Caco-2 (cell line): ENCODE measurements around the gene COL5A1. TPM values are rescaled to one million over a fixed set of nuclear protein-coding genes. Genes with fewer than 3 reads are reported as not detected.

Source experiments
- BruUV-seq: library from RNA; stranded (reverse); fragments of 400-500 nt; replicated peaks from 2 replicates; lab custom pipeline; 2021; lab: Mats Ljungman, UMichigan
- CTCF ChIA-PET: fragments of 300-600 bp; sonication (Branson Sonifier 250); formaldehyde crosslinking; loops from one replicate; lab custom pipeline; 2022; ENCODE audit warnings: antibody characterized with exemption; lab: Charles Lee
- POLR2A ChIA-PET: fragments of 300-600 bp; sonication (Branson Sonifier 250); formaldehyde crosslinking; loops from one replicate; lab custom pipeline; 2022; ENCODE audit warnings: antibody characterized with exemption; lab: Charles Lee
- DNase-seq, 2 experiments: peaks; one replicate each; pipeline versions ENCODE4 v3.0.0 to v3.0.0-alpha.2; 2020 to 2022
- H3K27me3 ChIP-seq: replicated peaks from 2 replicates; pipeline ENCODE4 v1.6.0; 2011; ENCODE audit warnings: low read length; ENCODE audit not compliant: control insufficient read depth, insufficient read depth
- H3K36me3 ChIP-seq: 2 replicates; pipeline ENCODE4 v1.5.1; 2011; ENCODE audit warnings: low read length; ENCODE audit not compliant: control insufficient read depth, insufficient read depth
- H3K4me1 ChIP-seq: fragments of 250-450 bp; sonication (Bioruptor Pico); 2 replicates; pipeline ENCODE4 v1.5.1; 2020; ENCODE audit warnings: mild to moderate bottlenecking
- H3K4me3 ChIP-seq: 2 replicates; pipeline ENCODE4 v1.5.1; 2011; ENCODE audit warnings: low read depth, mild to moderate bottlenecking, control low read depth, low read length
- H3K9me3 ChIP-seq: fragments of 250-450 bp; sonication (Bioruptor Pico); 2 replicates; pipeline ENCODE4 v1.5.1; 2020; ENCODE audit warnings: mild to moderate bottlenecking, moderate library complexity
- H3K27ac Mint-ChIP-seq: one replicate; pipeline ENCODE4 v1.8.0; 2022; ENCODE audit warnings: mixed read lengths; ENCODE audit not compliant: unreplicated experiment
- H3K27me3 Mint-ChIP-seq: one replicate; pipeline ENCODE4 v1.8.0; 2022; ENCODE audit warnings: mixed read lengths; ENCODE audit not compliant: insufficient read depth, unreplicated experiment
- H3K36me3 Mint-ChIP-seq: one replicate; pipeline ENCODE4 v1.8.0; 2022; ENCODE audit warnings: mild to moderate bottlenecking, mixed read lengths; ENCODE audit not compliant: insufficient read depth, unreplicated experiment
- H3K4me1 Mint-ChIP-seq: one replicate; pipeline ENCODE4 v1.8.0; 2022; ENCODE audit warnings: low read depth, mixed read lengths; ENCODE audit not compliant: unreplicated experiment
- H3K4me3 Mint-ChIP-seq: one replicate; pipeline ENCODE4 v1.8.0; 2022; ENCODE audit warnings: mild to moderate bottlenecking, moderate library complexity, mixed read lengths; ENCODE audit not compliant: unreplicated experiment
- H3K9me3 Mint-ChIP-seq: one replicate; pipeline ENCODE4 v1.8.0; 2022; ENCODE audit warnings: mixed read lengths; ENCODE audit not compliant: unreplicated experiment
- CTCF ChIP-seq, 2 experiments: fragments of 200-600 bp in 1 of 2; IDR thresholded peaks; 1 replicate in 1 of 2; 2 replicates in 1 of 2; pipeline versions ENCODE4 v1.5.1 to v1.8.0; 2011 to 2022; ENCODE audit warnings: antibody characterized with exemption in 1 of 2, control low read depth in 1 of 2, inconsistent platforms in 1 of 2, low read depth in 1 of 2, low read length in 1 of 2, mild to moderate bottlenecking in 1 of 2, moderate library complexity in 1 of 2; ENCODE audit not compliant: insufficient read depth in 1 of 2, severe bottlenecking in 1 of 2, unreplicated experiment in 1 of 2
- intact Hi-C: fragments of 100-400 bp; cut with micrococcal nuclease; formaldehyde crosslinking; loops from one replicate; pipeline ENCODE4 v1.10.0; 2022; ENCODE audit not compliant: unreplicated experiment
- total RNA-seq: library from RNA; stranded (reverse); gene quantifications from 2 replicates; pipeline ENCODE4 v1.2.3, GENCODE V29; 2022

Gene COL5A1
- total RNA-seq, 1 experiment from 2014 or later = 4.8 TPM

DNA sequence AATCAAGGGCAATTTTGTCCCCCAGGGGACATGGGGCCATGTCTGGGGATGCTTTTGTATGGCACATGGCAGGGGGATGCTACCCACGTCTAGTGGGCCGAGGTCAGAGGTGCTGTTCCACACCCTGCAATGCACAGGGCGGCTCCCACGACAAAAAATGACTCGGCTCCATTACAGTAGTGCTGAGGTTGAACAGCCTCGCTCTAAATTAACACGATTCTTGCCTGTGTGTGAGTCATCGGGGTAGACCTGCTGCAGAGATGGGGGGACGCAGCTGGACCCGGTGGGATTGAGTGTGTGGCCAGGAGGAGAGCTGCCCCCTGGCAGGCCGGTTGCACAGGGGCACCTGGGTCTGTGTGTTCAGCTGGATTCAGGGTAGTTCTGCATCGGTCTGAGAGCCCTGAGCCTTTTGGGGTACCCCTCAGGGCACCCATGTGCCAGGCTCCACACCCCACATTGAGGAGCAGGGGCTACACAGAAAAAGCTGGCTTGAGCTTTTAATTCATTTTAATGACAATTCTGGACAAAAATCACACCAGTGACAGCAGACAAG, 20.0 kb upstream of the COL5A1 start:
- no peak overlapping the region for H3K4me3 ChIP-seq
- POLR2A ChIA-PET = no interaction called here
- peaks cover 11% of the 10 kb centered on the region; the same call in 1 of the 2 replicates for H3K4me1 ChIP-seq
- Mint-ChIP-seq H3K4me3 (no peak overlapping the region), H3K27ac (no peak overlapping the region), H3K36me3 (no peaks in the 10 kb centered on the region), H3K9me3 (no peaks in the 10 kb centered on the region), H3K27me3 (no peaks in the 10 kb centered on the region), H3K4me1 (peaks cover 17% of the 10 kb centered on the region)
- H3K27me3 ChIP-seq = no peaks in the 10 kb centered on the region
- no peak for TF ChIP-seq CTCF (IDR thresholded peaks at IDR 0.05; ENCODE audit: insufficient read depth in 1 of 2, low read depth in 1 of 2, low read length in 1 of 2, severe bottlenecking in 1 of 2, unreplicated experiment in 1 of 2)
- H3K36me3 ChIP-seq = no peaks in the 10 kb centered on the region
- no TSS peak for BruUV-seq
- DNase-seq = peak in 1 of 2 experiments; percentile 17
- CTCF ChIA-PET = no interaction called here
- intact Hi-C loops = no loop called here
- no peaks in the 10 kb centered on the region for H3K9me3 ChIP-seq

GRCh38 chr9:134622896-134623257, 18.7 kb upstream of the COL5A1 start:
- intact Hi-C loops = no loop called here
- no peaks in the 10 kb centered on the region for H3K27me3 ChIP-seq
- H3K4me3 ChIP-seq = no peak overlapping the region
- H3K36me3 ChIP-seq = no peaks in the 10 kb centered on the region
- peak in 1 of 2 experiments; percentile 20 for DNase-seq
- CTCF ChIA-PET = no interaction called here
- Mint-ChIP-seq H3K27ac (no peak overlapping the region), H3K27me3 (no peaks in the 10 kb centered on the region), H3K9me3 (no peaks in the 10 kb centered on the region), H3K4me3 (no peak overlapping the region), H3K36me3 (no peaks in the 10 kb centered on the region), H3K4me1 (peaks cover 17% of the 10 kb centered on the region)
- BruUV-seq = no TSS peak
- TF ChIP-seq CTCF (IDR thresholded peaks at IDR 0.05; ENCODE audit: insufficient read depth in 1 of 2, low read depth in 1 of 2, low read length in 1 of 2, severe bottlenecking in 1 of 2, unreplicated experiment in 1 of 2) = no peak
- POLR2A ChIA-PET = no interaction called here
- H3K4me1 ChIP-seq = peaks cover 11% of the 10 kb centered on the region; the same call in 1 of the 2 replicates
- H3K9me3 ChIP-seq = no peaks in the 10 kb centered on the region

- TF ChIP-seq CTCF (IDR thresholded peaks at IDR 0.05; ENCODE audit: insufficient read depth in 1 of 2, low read depth in 1 of 2, low read length in 1 of 2, severe bottlenecking in 1 of 2, unreplicated experiment in 1 of 2) = no peak
Measured at GRCh38 chr9:134623258-134624066, 18.1 kb upstream of the COL5A1 start.

More at GRCh38 chr9:134623258-134624066, 18.1 kb upstream of the COL5A1 start:
- no peaks in the 10 kb centered on the region for H3K27me3 ChIP-seq
- H3K36me3 Mint-ChIP-seq = no peaks in the 10 kb centered on the region
- peak in 1 of 2 experiments; percentile 17 for DNase-seq
- BruUV-seq = no TSS peak
- intact Hi-C loops = no loop called here
- no peak overlapping the region for H3K27ac Mint-ChIP-seq
- no peaks in the 10 kb centered on the region for H3K9me3 Mint-ChIP-seq
- CTCF ChIA-PET = no interaction called here
- no peak overlapping the region for H3K4me3 Mint-ChIP-seq
- no peaks in the 10 kb centered on the region for H3K27me3 Mint-ChIP-seq
- H3K4me1 Mint-ChIP-seq = peaks cover 17% of the 10 kb centered on the region
- POLR2A ChIA-PET = no interaction called here
- H3K9me3 ChIP-seq = no peaks in the 10 kb centered on the region
- no peaks in the 10 kb centered on the region for H3K36me3 ChIP-seq
- H3K4me1 ChIP-seq = peaks cover 11% of the 10 kb centered on the region; the same call in 1 of the 2 replicates
- H3K4me3 ChIP-seq = no peak overlapping the region
